ENCODE results near the gene SAMD7. TPM values are rescaled to one million over a fixed set of nuclear protein-coding genes. Genes with fewer than 3 reads are reported as not detected.

Gene SAMD7
- total RNA-seq, 2 experiments from 2014 or later = not detected

- Histone ChIP-seq H3K9me3 (ENCODE audit: control insufficient read depth in 1 of 2, insufficient read depth in 1 of 2, low read length in 2 of 2) (no peaks in the 10 kb centered on the region), H3K4me3 (ENCODE audit: low read length) (no peak overlapping the region), H3K4me1 (ENCODE audit: insufficient read depth, low read length) (no peaks in the 10 kb centered on the region), H3K27me3 (ENCODE audit: control insufficient read depth in 1 of 2, insufficient read depth in 2 of 2, low read length in 2 of 2) (peaks cover 0 to 6% of the 10 kb centered on the region in 2 experiments), H3K36me3 (ENCODE audit: insufficient read depth, low read length) (no peaks in the 10 kb centered on the region), H3K27ac (ENCODE audit: low read depth in 1 of 2, low read length in 2 of 2) (no peak overlapping the region)
- ATAC-seq (ENCODE audit: poor library complexity) (no peak), DNase-seq (peak in 3 of 14 experiments; percentile 13 to 31 (median 29))
- Mint-ChIP-seq H3K9me3 (no peaks in the 10 kb centered on the region), H3K27ac (no peak overlapping the region), H3K36me3 (ENCODE audit: low read depth) (no peaks in the 10 kb centered on the region), H3K4me3 (no peak overlapping the region), H3K27me3 (peaks cover 14% of the 10 kb centered on the region), H3K4me1 (ENCODE audit: low read depth) (no peaks in the 10 kb centered on the region)
- CTCF ChIA-PET = no interaction called here
- POLR2A ChIA-PET = interaction anchor here (2.8 kb wide), 1 partner anchor 12 kb away, joined by 10 read pairs; the partner anchor contains the start of gene SEC62
- TF ChIP-seq CTCF (IDR thresholded peaks at IDR 0.05) = no peak
- intact Hi-C loops (cut with DNase I, micrococcal nuclease) = no loop called here
These were observed 42.9 kb downstream of the SAMD7 start for GRCh38 chr3:169954142-169954756.

- no peaks in the 10 kb centered on the region for H3K9me3 ChIP-seq (ENCODE audit: control insufficient read depth in 1 of 2, insufficient read depth in 1 of 2, low read length in 2 of 2)
- Mint-ChIP-seq H3K9me3 (no peaks in the 10 kb centered on the region), H3K4me3 (no peak overlapping the region), H3K27me3 (peaks cover 14% of the 10 kb centered on the region), H3K4me1 (ENCODE audit: low read depth) (no peaks in the 10 kb centered on the region), H3K27ac (no peak overlapping the region), H3K36me3 (ENCODE audit: low read depth) (no peaks in the 10 kb centered on the region)
- no peak for TF ChIP-seq CTCF (IDR thresholded peaks at IDR 0.05)
- no peak for ATAC-seq (ENCODE audit: poor library complexity)
- no peak for DNase-seq
- ChIA-PET CTCF (no interaction called here), POLR2A (interaction anchor here (2.8 kb wide), 1 partner anchor 11 kb away, joined by 10 read pairs; the partner anchor contains the start of gene SEC62)
- peaks cover 0 to 6% of the 10 kb centered on the region in 2 experiments for H3K27me3 ChIP-seq (ENCODE audit: control insufficient read depth in 1 of 2, insufficient read depth in 2 of 2, low read length in 2 of 2)
- H3K36me3 ChIP-seq (ENCODE audit: insufficient read depth, low read length) = no peaks in the 10 kb centered on the region
- no peak overlapping the region for H3K4me3 ChIP-seq (ENCODE audit: low read length)
- H3K4me1 ChIP-seq (ENCODE audit: insufficient read depth, low read length) = no peaks in the 10 kb centered on the region
- H3K27ac ChIP-seq (ENCODE audit: low read depth in 1 of 2, low read length in 2 of 2) = no peak overlapping the region
- intact Hi-C loops (cut with DNase I, micrococcal nuclease) = no loop called here
These were observed 44.0 kb downstream of the SAMD7 start for GRCh38 chr3:169955406-169955805.

- ATAC-seq (ENCODE audit: poor library complexity) = no peak
- Mint-ChIP-seq H3K4me3 (no peak overlapping the region), H3K27ac (peak overlapping the region; percentile 99), H3K27me3 (no peaks in the 10 kb centered on the region), H3K4me1 (ENCODE audit: low read depth) (peaks cover 56% of the 10 kb centered on the region), H3K36me3 (ENCODE audit: low read depth) (peaks cover 27% of the 10 kb centered on the region), H3K9me3 (no peaks in the 10 kb centered on the region)
- Histone ChIP-seq H3K27me3 (ENCODE audit: control insufficient read depth in 1 of 2, insufficient read depth in 2 of 2, low read length in 2 of 2) (no peaks in the 10 kb centered on the region), H3K9me3 (ENCODE audit: control insufficient read depth in 1 of 2, insufficient read depth in 1 of 2, low read length in 2 of 2) (no peaks in the 10 kb centered on the region), H3K27ac (ENCODE audit: low read depth in 1 of 2, low read length in 2 of 2) (no peak overlapping the region), H3K4me1 (ENCODE audit: insufficient read depth, low read length) (peaks cover 11% of the 10 kb centered on the region), H3K36me3 (ENCODE audit: insufficient read depth, low read length) (no peaks in the 10 kb centered on the region), H3K4me3 (ENCODE audit: low read length) (no peak overlapping the region)
- DNase-seq = no peak
- POLR2A ChIA-PET = no interaction called here
- no peak for TF ChIP-seq CTCF (IDR thresholded peaks at IDR 0.05)
- intact Hi-C loops (cut with DNase I, micrococcal nuclease) = loop anchor here in 1 of 2 experiments (10.0 kb wide), 1 partner anchor 911 kb away; the partner anchor contains the start of gene RPL22L1
- CTCF ChIA-PET = interaction anchor here (1.1 kb wide), 1 partner anchor 15 kb away, joined by 4 read pairs; no protein-coding TSS in a partner anchor
These were observed 52.8 kb downstream of the SAMD7 start for GRCh38 chr3:169964176-169964575.

Measured in CD4-positive, alpha-beta T cell (primary cell).